ENCODE results near the gene PRRC2B.

The PRRC2B gene

GRCh38 chr9:131516930-131517329, 123.0 kb downstream of the PRRC2B start:
- DNase-seq (ENCODE audit: low read depth in 3 of 3), result no peak

DNA sequence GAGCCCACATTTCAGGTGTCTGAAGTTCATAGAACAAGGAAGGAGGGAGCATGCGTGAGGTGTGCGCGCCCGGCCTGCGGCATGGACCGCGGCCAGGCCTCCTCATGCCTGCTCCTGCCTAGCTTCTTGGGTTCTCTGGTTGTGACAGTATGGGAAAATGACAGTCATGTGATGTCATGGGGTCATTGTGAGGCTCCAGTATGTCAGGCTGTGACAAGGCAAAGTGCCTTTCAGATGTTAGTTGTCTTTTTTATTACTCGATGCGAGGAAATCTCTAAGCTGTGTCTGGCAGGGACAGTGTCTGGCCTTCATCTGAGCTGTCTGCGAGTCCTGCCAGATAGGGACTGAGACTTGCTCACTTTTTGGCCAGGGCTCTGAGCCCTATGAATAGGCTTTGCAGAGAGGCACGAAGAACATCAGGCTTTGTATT, 123.9 kb downstream of the PRRC2B start:
- no peak for DNase-seq (ENCODE audit: low read depth in 3 of 3)

DNA sequence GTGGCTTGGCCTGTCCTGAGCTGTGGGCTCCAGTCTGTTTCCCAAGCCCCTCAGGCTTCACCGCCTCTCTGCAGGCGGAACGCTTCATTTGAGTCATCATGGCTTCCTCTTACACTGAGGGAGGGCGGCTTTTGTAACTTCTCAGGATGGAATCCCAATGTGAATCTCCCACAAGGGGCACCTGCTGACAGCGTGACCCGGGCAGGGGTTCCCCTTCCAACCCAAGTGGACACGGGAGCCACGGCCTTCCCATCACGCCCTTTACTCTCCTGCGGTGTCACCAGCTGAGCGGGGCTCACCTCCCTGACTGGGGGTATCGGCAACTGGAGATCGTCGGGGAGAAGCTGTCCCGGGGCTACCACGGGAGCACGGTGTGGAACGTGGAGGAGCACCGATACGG, 124.7 kb downstream of the PRRC2B start:
- no peak for DNase-seq (ENCODE audit: low read depth in 3 of 3)

DNA sequence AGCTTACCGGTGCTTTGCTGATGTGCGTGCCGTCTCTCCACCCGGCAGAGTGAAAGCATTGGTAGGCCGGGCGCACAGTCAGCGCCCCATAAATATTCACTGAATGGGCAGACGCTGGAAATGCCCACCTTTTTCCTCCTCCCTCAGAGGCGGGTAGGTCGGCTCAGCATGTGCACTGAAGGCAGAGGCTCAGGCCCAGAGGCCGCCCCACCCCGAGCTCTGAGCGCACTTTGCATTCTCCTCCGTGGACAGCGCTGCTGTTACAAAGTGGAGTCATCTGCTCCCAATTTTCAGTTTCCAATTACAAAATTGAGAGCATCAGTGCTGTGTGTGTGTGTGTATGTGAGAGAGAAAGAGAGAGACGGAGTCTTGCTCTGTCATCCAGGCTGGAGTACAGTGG, 126.6 kb downstream of the PRRC2B start:
- no peak for DNase-seq (ENCODE audit: low read depth in 3 of 3)

DNA sequence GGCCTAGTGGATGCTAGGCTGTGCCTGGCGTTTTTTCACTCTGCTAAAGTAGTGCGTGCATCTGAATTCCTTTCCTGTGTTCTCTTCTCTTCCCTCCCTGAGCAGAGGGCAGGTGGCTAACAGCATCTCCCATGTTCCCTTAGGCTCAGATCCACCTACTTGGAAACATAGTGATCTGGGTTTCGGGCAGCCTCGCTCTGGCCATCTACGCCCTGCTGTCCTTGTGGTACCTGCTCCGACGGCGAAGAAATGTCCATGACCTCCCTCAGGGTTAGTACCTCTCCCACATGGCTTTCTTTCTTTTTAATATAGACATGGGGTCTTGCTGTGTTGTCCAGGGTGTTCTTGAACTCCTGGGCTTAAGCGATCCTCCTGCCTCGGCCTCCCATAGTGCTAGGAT, 127.3 kb downstream of the PRRC2B start:
- DNase-seq (ENCODE audit: low read depth in 3 of 3), result no peak

- DNase-seq (ENCODE audit: low read depth in 3 of 3), result no peak
Measured at GRCh38 chr9:131521822-131522221, 127.9 kb downstream of the PRRC2B start.

GRCh38 chr9:131522257-131523085, 128.6 kb downstream of the PRRC2B start:
- no peak for DNase-seq (ENCODE audit: low read depth in 3 of 3)

DNA sequence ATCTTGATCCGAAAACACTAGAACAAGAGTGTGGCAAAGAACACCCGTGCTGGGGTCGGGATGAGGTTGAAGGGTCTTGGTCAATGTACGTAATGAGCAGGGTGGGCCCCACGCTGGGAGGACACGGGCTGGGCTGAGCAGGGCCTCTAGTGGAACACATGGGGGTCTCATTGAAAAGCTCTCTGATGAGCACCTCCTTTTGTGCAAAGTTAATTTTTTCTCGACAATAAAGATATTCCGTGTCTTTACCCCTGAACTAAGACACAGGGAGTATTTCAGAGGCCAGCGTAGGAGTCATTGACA, 129.2 kb downstream of the PRRC2B start:
- DNase-seq (ENCODE audit: low read depth in 3 of 3), result no peak

- DNase-seq (ENCODE audit: low read depth in 3 of 3), result no peak
Measured at GRCh38 chr9:131523451-131524435, 129.9 kb downstream of the PRRC2B start.

DNA sequence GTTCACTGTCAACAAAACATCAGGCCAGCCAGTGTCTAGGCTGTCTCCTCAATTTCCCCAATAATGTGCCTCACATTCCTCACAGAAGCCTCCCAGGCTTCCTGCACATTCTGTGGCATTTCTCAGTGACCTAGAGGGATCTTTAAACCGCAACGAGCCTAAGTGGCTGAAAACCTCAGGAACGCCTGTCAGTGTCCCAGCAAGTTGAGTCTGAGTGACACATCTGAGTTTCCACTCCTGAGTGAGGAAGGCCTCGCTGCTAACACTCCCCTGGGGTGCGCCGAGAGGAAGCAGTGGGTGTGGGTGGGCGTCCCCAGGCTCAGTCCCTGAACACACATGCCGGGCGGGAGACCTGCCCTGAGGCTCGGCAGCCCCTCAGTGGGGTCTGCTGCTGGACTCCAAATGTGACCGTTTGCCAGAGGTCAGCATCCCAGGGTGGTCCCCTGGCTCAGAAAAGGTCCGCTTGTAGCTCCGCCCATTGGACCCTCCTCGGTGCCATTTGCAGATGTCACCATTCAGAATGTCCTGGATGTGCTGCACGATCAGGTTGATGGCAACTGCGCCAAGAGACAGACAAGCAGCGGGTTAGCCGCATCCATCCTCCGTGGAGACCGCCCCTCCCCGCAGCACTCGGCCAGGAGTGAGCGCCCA, 130.9 kb downstream of the PRRC2B start:
- no peak for DNase-seq (ENCODE audit: low read depth in 3 of 3)

GRCh38 chr9:131525643-131526565, 132.0 kb downstream of the PRRC2B start:
- no peak for DNase-seq (ENCODE audit: low read depth in 3 of 3)

DNA sequence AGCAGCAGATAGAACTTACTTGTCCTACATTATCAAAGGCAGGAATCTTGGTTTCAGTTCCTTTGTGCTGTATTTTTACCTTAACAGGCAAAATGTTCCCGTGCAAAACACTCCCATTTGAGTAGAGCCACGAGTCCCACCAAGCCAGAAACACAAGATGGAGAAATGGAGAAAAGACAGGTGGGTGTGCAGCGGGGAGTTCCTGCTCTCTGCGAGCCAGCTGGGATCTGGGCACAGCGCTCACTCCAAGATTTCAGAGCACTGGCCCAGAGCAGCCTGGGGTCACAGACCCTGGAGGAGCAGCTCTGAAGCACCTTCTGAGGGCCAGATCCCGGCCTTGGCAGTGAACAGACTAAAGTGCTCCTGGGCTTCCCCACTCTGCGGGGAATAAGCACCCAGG, 134.3 kb downstream of the PRRC2B start:
- DNase-seq (ENCODE audit: low read depth in 3 of 3), result no peak

GRCh38 chr9:131528886-131529505, 135.1 kb downstream of the PRRC2B start:
- DNase-seq (ENCODE audit: low read depth in 3 of 3), result no peak

DNA sequence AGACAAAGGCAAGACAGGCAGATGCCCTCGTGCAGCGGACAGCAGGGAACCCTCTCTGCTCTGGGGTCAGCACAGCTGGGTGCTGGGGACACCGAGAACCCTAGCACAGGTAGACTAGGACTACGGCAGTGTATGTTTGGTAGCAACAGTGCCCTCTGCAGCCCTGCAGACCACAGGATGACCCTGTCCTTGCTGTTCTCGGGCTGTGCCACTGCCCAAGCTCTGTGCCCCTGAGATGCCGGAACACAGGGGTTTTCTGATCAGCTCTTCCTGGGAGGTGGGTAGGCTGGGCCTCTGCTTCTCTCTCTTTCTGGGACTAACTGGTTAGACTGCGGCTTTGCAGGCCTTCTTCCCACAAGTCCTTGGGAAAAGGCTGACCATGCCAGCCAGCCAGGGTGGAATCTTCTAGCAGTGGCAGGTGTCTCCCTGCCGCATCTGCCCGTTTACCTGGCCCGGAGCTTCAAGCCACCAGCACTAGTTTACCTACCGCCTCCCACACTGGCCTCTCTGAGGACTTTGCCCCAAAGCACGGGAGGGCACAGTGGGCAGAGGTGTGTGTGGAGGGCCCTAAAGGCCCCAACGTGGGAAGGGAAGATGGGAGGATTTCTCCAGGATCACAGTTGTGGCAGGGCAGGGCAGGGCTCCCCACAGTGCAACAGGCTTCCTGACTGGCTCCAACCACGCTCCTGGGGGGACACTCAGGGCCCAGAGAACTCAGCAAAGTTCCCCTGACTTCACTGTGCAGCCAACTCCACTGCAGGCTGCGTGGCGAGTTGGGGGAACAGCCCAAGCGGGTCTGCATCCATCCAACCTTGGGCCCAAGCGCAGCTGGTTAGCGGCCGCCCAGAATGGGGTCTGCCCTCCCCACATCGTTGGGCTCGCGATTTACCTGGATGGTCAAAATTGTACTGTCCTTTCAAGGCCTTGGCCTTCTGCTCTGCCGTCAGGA, 136.0 kb downstream of the PRRC2B start:
- DNase-seq (ENCODE audit: low read depth in 3 of 3), result no peak

GRCh38 chr9:131530546-131530919, 136.6 kb downstream of the PRRC2B start:
- no peak for DNase-seq (ENCODE audit: low read depth in 3 of 3)

DNA sequence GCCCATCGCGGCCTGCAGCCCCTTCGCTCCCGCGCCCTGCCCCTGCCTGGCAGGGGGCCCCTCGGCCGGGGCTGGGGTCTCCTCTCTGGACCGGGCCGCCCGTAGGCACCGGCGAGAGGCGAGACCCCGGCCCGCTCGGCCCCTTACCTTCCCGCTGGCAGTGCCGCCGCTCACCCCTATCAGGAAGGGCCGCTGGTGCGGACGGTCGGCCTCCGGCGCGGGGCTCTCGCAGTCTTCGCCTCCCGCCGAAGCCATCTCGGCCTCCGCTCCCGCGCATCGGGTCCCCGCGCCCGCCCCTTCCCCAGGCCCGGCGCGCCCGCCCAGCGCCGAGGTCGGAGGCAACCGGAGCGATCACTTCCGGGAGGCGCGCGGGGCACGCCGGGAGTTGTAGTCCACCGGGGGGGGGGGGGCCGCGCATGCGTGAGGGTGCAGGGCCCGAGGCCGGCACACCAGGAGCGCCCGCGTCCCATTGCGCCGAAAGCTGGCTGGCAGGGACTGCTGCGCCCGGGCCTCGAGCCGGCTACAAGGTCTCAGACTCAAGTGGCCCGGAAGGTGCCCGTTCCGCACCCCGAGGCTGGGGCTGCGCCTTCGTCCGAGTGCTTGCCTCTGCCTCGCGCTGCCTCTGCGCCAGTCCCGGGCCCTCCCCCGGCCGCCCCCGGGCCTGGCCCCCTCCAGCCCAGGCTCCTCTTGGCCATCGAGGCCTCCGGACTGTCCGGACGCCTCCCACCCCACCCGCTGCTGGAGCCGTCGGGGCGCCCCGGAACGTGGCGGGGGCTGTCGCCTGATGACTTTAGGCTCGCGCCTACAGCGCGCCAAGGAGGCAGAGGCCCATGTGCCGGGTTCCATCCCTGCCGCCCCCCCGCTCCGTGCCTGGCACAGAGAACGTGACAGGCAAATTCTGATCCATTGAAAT, 137.3 kb downstream of the PRRC2B start, which contains the start of gene UCK1:
UCK1 (minus strand) TSS at position 344 of the 913 bp plus-strand sequence; CDS start at position 255, 89 bp downstream.
- DNase-seq (ENCODE audit: low read depth in 3 of 3), result peak; percentile 52 to 66 (median 62)

GRCh38 chr9:131534721-131535237, 140.9 kb downstream of the PRRC2B start:
- no peak for DNase-seq (ENCODE audit: low read depth in 3 of 3)

DNA sequence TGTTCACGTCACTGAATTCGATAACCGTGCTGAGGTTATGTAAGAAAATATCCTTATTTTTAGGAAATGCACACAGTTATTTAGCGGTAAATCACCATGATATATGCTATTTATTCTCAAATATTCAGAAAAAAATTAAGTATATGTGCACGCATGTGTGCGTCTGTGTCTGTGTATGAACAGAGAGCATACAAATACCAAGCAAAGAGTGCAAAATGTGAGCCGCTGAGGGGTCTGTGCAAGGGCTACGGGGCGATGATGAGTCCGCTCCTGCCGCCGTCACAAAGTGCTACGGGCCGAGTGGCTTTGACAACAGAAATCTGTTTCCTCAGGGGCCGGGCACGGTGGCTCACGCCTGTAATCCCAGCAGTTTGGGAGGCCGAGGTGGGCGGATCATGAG, 144.1 kb downstream of the PRRC2B start:
- DNase-seq (ENCODE audit: low read depth in 3 of 3), result no peak
